Loucy (cell line): ENCODE data around the gene DNAJB12.

Source experiments
- H2AFZ ChIP-seq: fragments of 200-600 bp; sonication (generic); 2 replicates; pipeline ENCODE4 v1.6.0; 2016; ENCODE audit warnings: antibody characterized with exemption, mild to moderate bottlenecking, low read length, moderate library complexity
- H3F3A ChIP-seq: fragments of 200-600 bp; 2 replicates; pipeline ENCODE4 v1.6.0; 2016; ENCODE audit warnings: antibody characterized with exemption, low read depth, mild to moderate bottlenecking
- H3K27me3 ChIP-seq: fragments of 200-600 bp; sonication (generic); 2 replicates; pipeline ENCODE4 v1.6.1; 2014; ENCODE audit warnings: low read length, mild to moderate bottlenecking; ENCODE audit not compliant: insufficient read depth, poor library complexity, severe bottlenecking
- H3K36me3 ChIP-seq: fragments of 200-600 bp; sonication (generic); 2 replicates; pipeline ENCODE4 v1.6.1; 2016; ENCODE audit warnings: low read length; ENCODE audit not compliant: insufficient read depth
- H3K4me1 ChIP-seq: fragments of 200-600 bp; sonication (generic); 2 replicates; pipeline ENCODE4 v1.5.1; 2014; ENCODE audit warnings: low read length, mild to moderate bottlenecking; ENCODE audit not compliant: insufficient read depth, poor library complexity, severe bottlenecking
- H3K4me2 ChIP-seq: fragments of 200-600 bp; sonication (generic); 2 replicates; pipeline ENCODE4 v1.6.0; 2014; ENCODE audit warnings: antibody characterized with exemption, low read length, low read depth, mild to moderate bottlenecking; ENCODE audit not compliant: poor library complexity, severe bottlenecking
- H3K4me3 ChIP-seq: fragments of 200-600 bp; sonication (generic); 2 replicates; pipeline ENCODE4 v1.5.1; 2014; ENCODE audit warnings: low read length, mild to moderate bottlenecking, mixed read lengths; ENCODE audit not compliant: poor library complexity, severe bottlenecking
- H3K79me2 ChIP-seq: fragments of 200-600 bp; sonication (generic); 2 replicates; pipeline ENCODE4 v1.6.1; 2014; ENCODE audit warnings: low read length; ENCODE audit not compliant: insufficient read depth
- H3K9ac ChIP-seq: fragments of 200-600 bp; sonication (generic); 2 replicates; pipeline ENCODE4 v1.6.0; 2014; ENCODE audit warnings: mild to moderate bottlenecking, low read depth, low read length, moderate library complexity; ENCODE audit not compliant: poor library complexity, severe bottlenecking
- H3K9me2 ChIP-seq: fragments of 200-600 bp; sonication (generic); replicated peaks from 2 replicates; pipeline ENCODE4 v1.6.1; 2016; ENCODE audit warnings: low read depth, low read length, mixed read lengths
- H3K9me3 ChIP-seq: fragments of 200-600 bp; sonication (generic); 2 replicates; pipeline ENCODE4 v1.6.1; 2014; ENCODE audit warnings: mild to moderate bottlenecking, antibody characterized with exemption, low read length, low read depth; ENCODE audit not compliant: insufficient read depth
- H4K20me1 ChIP-seq: fragments of 200-600 bp; sonication (generic); 2 replicates; pipeline ENCODE4 v1.6.0; 2014; ENCODE audit warnings: antibody characterized with exemption, low read length, mild to moderate bottlenecking; ENCODE audit not compliant: insufficient read depth, poor library complexity, severe bottlenecking
- EZH2phosphoT487 ChIP-seq: fragments of 200-600 bp; IDR thresholded peaks from 2 replicates; pipeline ENCODE4 v1.6.1; 2018; ENCODE audit warnings: antibody characterized with exemption, mild to moderate bottlenecking, moderate library complexity, borderline replicate concordance
- TF ChIP-seq, protein P1 (sequence below): fragments of 200-600 bp; sonication (generic); conservative IDR thresholded peaks from 2 replicates; pipeline ENCODE4 v1.5.1; 2014; ENCODE audit warnings: mild to moderate bottlenecking, antibody characterized with exemption, low read length

Gene DNAJB12

DNA sequence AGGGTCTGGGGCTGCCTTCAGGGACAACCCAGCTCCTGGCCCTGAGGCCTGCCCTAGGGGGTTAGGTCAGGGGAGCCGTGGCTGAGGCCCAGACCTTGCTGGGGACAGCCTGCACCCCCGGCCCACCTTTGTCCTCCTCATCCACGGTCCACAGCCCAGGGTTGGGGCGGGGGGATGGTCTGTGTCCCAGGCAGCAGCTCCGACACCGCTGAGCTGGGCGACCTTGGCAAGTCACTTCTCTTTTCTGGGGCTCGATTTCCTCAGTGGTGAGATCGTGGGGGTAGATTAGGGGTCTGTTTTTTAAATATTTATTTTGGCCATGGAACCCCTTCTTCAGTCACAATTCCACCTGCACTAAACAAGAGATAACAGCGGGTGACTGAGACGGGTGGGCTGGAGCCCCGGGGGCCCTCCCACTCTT lies 30.9 kb downstream of the DNAJB12 start:
- Histone ChIP-seq H3K9me2 (no peaks in the 10 kb centered on the region), H3F3A (peaks cover 14% of the 10 kb centered on the region; the same call in 1 of the 2 replicates), H2AFZ (no peak overlapping the region), H4K20me1 (no peaks in the 10 kb centered on the region), H3K79me2 (peaks cover 35% of the 10 kb centered on the region), H3K4me2 (no peak overlapping the region), H3K27me3 (no peaks in the 10 kb centered on the region), H3K9me3 (no peaks in the 10 kb centered on the region), H3K9ac (peak overlapping the region; percentile 90), H3K4me3 (no peak overlapping the region), H3K4me1 (peaks cover 64% of the 10 kb centered on the region), H3K36me3 (no peaks in the 10 kb centered on the region)
- TF ChIP-seq, protein P1, sequence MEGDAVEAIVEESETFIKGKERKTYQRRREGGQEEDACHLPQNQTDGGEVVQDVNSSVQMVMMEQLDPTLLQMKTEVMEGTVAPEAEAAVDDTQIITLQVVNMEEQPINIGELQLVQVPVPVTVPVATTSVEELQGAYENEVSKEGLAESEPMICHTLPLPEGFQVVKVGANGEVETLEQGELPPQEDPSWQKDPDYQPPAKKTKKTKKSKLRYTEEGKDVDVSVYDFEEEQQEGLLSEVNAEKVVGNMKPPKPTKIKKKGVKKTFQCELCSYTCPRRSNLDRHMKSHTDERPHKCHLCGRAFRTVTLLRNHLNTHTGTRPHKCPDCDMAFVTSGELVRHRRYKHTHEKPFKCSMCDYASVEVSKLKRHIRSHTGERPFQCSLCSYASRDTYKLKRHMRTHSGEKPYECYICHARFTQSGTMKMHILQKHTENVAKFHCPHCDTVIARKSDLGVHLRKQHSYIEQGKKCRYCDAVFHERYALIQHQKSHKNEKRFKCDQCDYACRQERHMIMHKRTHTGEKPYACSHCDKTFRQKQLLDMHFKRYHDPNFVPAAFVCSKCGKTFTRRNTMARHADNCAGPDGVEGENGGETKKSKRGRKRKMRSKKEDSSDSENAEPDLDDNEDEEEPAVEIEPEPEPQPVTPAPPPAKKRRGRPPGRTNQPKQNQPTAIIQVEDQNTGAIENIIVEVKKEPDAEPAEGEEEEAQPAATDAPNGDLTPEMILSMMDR, result no peak
- no peak for TF ChIP-seq EZH2phosphoT487

DNA sequence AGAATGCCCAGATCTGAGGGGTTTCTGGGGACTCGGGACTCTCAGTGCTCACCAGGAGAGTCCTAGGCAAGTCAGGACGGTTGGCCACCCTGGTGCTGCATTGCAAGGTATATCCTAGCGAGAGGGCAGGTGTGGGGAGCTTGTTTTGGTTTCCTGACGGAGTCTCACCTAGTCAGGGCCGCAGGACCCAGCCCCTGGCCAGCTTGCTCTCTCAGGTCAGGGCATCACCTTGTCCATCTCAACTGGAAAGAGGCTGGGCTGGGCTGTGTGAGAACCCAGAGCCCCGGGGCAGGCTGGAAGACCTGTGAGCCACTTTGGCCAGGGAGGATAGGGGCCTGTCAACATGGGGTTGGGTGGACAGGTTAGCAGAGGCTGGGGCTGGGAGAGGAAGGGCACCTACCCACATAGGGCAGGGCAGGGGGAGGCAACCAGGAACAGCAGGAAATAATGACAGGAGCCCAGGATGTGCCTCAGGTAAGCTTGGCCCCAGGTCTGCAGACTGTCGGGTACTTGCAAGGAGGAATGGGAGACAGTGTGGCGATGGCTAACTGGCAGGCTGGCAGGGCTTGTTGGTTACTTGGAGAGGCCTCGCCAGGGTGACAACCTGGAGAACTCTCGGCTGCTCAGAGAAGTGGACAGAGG lies 31.5 kb downstream of the DNAJB12 start:
- no peak for TF ChIP-seq EZH2phosphoT487
- TF ChIP-seq, protein P1, result no peak
- Histone ChIP-seq H3K36me3 (no peaks in the 10 kb centered on the region), H3F3A (peaks cover 16% of the 10 kb centered on the region; the same call in 1 of the 2 replicates), H3K4me2 (peak overlapping the region; percentile 72), H3K4me3 (no peak overlapping the region), H3K4me1 (peaks cover 64% of the 10 kb centered on the region), H2AFZ (no peak overlapping the region), H3K79me2 (peaks cover 35% of the 10 kb centered on the region), H3K9me2 (no peaks in the 10 kb centered on the region), H3K27me3 (no peaks in the 10 kb centered on the region), H3K9me3 (no peaks in the 10 kb centered on the region), H4K20me1 (no peaks in the 10 kb centered on the region), H3K9ac (peak overlapping the region; percentile 90)

DNA sequence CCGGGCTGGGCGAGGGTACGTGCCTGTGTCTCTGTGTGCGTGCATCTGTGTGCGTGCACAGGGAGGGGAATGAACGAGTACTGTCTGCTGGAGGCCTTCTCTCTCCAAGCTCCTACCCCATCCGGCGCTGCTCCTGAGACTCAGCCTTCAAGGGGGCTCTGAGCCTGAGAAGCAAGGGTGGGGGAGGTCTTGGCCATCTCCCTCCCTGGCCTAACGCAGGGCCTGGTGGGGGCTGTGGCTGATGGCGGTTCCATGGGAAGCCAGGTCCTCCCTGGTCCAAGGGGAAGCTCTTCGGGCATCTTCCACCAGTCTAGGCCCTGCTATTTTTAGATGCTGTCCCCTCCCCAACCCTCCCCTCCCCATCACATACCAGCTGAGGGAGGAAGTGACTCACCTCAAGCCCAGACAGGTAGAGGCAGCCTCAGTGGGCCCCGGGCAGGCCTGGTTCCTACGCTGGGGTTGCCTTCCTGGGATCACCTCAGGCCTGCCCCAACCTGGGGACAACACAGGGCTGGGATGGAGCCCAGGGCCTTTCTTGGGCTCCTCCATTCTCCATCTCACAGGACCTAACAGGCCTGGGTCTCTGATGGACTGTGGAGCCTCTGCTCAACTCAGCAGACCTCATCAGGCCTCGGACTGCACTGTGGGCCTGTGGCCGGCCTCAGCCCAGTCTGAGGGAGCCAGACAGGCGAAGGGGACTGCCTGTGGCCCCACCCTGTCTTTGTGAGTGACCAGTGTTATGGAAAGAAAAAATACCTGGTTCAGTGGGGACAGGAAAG lies 32.2 kb downstream of the DNAJB12 start:
- H3K4me2 ChIP-seq, result peak overlapping the region; percentile 72
- H2AFZ ChIP-seq, result no peak overlapping the region
- peaks cover 59% of the 10 kb centered on the region for H3K4me1 ChIP-seq
- peaks cover 29% of the 10 kb centered on the region for H3K79me2 ChIP-seq
- no peaks in the 10 kb centered on the region for H3K9me3 ChIP-seq
- peak overlapping the region; percentile 14 for H3K4me3 ChIP-seq
- H3K9ac ChIP-seq, result peak overlapping the region; percentile 90
- no peaks in the 10 kb centered on the region for H3K36me3 ChIP-seq
- H3F3A ChIP-seq, result peaks cover 16% of the 10 kb centered on the region; the same call in 1 of the 2 replicates
- no peaks in the 10 kb centered on the region for H3K9me2 ChIP-seq
- no peak for TF ChIP-seq EZH2phosphoT487
- TF ChIP-seq, protein P1, result no peak
- no peaks in the 10 kb centered on the region for H3K27me3 ChIP-seq
- no peaks in the 10 kb centered on the region for H4K20me1 ChIP-seq
